NCI-H82 (cell line): ENCODE results near the gene ELK1.

Experiments used
- DNase-seq: peaks from one replicate; lab custom pipeline; 2025; lab: John Stamatoyannopoulos, UW

ELK1 gene

DNA sequence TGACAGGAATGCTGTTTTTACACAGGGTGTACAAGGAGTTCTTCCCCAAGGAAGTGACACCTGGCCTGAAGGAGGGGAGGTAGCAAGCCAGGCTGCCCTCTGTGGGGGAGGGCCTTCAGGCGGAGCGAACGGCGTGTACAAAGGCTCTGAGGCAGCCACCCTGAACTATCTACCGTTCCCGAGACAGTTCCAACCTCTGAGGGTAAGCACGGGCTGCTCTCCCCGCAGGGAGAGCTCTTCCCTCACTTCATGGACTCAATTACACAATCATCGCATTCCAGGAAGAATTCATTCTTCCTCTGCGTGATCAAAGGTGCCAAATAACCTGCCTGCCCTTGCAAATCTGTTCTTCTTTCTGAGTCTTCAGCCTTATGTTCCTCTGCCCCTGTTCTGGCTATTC lies 4.8 kb downstream of the ELK1 start:
- no peak for DNase-seq

DNA sequence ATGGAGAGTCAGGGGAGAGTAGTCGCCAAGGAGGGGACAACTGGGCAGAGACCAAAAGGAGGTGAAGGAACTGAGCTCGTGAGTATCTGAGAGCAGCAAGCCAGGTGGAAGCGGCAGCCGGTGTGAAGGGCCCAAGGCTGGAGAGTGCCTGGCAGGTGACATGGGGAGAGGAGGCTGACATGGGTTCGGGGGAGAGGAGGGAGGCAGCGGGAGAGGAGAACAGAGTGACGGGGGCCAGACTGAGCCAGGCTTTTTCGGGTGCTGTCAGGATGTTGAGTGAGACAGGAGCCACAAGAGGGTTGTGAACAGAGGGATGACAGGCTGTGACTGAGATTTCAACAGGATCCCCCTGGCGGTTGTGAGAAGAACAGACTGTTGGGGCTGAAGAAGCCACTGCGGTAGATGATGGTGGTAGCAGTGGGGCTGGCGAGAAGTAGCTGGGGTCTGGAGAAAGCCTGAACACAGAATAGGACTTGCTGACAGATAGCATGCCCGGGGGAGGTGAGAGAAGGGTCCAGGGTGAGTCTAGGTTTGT lies 5.7 kb downstream of the ELK1 start:
- peak; percentile 51 for DNase-seq

DNA sequence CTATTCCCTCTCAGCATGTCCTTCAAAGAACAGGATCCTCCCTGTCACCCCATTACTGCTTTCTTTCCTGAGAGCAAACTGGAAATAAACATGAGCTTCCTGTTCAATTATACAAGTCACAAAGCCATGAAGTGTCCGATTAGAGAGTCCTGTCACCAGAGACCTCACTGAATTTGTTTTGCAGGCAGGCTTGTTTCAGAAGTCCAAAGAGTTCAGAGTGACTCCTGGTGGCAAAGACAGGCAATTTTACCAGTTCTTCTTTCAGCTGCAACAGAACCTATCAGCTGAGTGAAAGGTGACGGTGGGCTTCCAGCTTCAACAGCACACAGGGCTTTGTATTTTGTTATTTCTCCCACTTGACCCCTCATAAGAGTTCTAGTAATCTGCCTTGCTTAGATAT lies 6.4 kb downstream of the ELK1 start:
- DNase-seq = no peak

DNA sequence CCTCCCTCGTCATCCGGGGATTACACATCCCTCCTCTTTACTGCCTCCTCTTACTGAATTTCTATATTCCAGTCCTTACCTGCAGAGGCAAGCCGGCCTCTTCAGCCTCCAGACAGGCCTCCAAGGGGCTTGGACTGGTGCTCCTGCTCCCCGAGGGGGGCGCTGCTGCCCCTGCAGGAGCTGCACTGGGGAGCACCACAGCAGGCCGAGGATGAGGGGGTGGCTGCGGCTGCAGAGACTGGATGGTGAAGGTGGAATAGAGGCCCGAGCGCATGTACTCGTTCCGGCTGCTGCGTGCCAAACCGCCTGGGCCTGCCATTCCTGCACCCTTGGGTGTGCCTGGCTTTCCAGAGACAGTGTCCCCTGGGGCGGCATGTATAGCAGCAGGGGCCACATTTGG lies 11.5 kb downstream of the ELK1 start:
- no peak for DNase-seq

DNA sequence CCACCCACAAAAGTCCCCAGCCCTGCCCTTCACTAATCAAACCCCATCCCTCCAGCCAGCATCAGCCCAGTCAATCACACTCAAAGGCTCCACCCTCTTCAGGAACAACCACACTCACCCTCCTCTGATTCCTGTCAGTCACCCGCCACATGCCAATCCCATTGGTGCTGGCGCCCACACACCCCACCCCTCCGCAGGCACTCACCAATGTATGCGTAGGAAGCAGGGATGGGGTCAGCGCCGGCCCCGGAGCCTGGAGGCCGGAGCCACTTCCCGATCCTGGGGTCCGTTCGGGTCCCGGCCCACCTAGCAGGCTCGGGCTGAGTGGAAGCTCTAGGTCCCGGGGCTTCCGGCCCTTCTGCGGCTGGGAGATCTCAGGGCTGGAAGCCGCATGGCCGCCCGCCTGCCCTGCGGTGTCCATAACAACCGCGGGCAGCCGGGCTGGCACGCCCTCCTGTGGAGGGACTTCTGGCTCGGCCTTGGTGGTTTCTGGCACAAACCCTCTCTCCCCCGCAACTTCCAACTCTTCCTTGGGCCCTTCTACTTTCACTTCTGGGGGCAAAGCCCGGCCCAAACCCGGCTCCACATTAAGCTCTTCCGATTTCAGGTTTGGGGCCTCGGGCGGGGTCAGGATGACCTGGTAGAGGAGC lies 12.7 kb downstream of the ELK1 start:
- DNase-seq = peak; percentile 3

DNA sequence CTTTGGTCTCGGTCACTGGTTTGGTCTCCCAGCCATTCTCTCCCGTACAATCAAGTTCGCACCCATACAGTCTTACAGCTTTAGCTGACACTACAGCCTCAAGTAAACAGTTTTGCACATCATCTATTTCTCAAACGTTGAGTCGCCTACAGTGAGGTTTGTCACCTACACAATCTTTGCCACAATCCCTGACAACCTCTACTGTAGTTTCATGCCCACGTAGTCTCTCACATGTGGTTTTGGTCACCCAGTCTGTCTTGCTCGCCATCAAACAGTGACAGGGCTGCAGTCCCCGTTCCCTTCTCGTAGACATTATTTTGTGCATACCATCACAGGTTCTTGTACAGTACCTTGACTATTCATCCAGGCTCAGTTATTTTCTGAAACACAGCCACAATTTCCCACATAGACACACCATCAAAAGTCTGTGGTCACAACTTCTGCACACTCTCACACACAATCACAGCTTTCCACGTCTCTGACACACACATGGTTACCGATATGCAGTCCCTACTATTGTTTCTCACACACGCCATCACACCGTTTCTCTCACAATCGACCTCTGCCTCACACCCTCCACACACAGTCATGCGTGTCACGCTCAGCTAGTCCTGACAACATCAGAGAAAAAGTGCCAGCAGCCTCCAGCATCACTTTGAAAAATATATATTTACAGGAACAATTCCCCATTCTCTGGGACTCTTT lies 15.3 kb downstream of the ELK1 start:
- no peak for DNase-seq

DNA sequence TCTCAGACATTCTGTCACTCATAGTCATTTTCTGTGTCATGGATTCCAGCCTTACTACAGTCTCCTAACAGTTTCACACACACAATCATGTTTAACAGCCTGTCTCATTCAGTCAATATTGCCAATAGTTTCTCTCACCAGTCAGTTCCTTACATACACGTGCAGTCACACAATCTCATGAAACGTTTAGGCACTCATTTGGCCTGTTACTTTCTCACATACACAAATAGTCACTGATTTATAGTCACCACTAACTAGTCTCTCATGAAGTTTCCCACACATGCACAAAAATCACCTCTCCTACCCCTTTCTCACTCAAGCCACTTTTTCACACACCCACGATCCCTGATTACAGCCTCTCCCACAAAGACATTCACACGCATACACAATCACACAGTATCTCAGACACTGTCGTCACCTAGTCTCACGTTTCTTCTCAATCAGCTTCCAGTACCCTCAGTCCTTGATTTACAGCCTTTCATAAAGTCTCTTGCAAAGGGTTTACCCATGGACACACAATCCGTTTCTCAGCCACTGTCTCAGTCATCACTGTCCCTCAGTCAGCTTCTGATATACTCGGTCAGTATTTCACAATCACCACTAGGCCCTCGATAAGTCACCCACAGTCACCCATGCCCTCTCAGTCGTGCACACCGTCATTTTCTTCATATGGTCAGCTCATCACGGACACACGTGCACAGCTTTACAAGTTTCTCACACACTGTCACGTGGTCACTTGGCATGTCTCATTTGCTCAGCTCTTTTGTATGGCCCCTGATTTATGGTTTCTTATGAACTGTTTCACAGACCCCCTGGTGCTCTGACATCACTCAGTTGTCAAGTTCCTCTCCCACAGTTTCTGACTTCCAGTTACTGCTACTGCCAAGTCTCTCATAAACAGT lies 16.4 kb downstream of the ELK1 start:
- no peak for DNase-seq

DNA sequence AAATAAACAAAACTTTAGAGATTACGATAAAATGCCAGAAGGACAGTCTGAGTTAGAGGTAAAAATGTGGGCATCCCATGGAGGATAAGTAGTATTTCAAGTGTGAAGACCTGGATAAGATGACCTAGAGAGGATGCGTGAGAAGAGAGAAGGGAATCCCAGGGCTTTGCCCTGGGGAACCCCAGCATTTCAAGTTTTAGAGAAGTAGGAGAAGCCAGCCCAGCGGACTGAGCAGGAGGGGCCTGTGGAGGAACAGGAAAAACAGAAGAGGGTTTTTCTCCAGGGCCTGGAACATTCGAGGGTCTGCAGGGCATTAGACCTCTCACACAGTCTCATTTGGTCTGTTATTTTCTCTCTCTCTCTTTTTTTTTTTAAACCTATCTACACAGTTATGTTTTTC lies 17.7 kb downstream of the ELK1 start:
- DNase-seq = no peak

DNA sequence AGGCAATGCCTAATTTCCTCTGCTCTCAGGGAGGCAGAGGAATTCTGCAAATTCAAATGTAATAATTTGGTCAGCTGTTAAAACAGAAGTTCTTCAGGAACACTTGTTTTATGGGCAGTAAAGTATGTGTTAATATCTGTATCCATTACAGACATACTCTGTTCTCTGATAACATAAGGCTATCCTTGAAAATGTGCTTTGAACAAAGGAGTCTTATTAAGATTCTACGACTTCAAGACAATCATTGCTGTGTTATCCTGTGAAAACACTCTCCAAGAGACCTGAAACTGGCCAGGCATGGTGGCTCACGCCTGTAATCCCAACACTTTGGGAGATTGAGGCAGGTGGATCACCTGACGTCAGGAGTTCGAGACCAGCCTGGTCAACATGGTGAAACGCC lies 18.7 kb downstream of the ELK1 start:
- DNase-seq = no peak

DNA sequence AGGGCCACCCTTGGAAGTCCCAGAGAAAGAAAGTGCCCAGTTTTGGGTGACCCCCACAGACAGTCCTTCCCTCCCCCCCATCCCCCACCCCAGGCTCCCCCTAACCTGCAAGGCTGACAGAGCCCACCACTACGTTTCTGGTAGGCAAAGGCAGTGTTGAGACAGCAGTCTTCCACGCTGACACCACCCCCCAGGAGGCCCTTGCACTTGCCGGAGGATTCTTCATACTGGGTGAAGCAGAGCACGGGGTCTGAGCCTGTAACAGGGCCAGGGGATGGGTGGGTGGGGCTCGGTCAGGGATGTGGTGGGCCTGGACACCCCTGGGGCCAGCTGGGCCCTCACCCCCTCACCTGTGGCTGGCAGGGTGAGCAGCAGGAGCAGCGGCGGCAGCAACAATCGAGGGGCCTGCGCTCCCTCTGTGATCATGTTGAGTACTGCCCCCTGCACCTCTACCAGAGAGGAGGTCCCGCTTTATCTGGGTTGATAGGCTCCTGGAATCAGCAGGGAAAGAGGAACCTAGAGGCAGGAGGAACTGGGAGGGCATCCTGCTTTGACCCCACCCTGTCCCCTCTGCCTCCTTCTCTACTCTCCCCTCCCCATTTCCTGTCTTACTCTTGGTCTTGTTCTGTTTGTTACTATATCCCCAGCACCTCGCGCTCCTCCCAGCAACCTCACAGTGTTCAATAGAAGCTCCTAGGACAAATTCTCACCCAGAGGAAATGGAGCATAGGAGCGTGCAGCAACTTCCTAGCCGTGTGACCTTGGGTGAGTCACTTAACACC lies 20.8 kb downstream of the ELK1 start, which contains the start of gene CFP:
Gene CFP (minus strand): TSS at position 512 of the 782 bp plus-strand sequence. CDS start 86 bp downstream, at position 426.
- no peak for DNase-seq

DNA sequence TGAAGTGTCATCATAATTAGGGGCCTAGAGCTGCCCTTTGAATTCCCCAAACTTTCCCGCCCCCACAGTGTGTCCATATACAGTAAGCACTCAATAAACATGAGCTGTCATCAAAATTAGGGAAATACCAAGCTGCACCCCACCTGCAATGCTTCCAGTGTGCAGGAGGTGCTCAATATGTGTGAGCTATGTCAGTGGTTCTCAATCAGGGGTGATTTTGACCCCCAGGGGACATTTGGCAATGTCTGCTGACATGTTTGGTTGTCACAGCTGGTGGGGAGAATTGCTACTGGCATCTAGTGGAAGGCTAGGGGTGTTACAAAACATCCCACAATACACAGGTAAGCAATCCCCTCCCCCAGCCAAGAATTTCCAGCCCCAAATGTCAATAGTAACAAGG lies 21.4 kb downstream of the ELK1 start:
- peak; percentile 3 for DNase-seq

DNA sequence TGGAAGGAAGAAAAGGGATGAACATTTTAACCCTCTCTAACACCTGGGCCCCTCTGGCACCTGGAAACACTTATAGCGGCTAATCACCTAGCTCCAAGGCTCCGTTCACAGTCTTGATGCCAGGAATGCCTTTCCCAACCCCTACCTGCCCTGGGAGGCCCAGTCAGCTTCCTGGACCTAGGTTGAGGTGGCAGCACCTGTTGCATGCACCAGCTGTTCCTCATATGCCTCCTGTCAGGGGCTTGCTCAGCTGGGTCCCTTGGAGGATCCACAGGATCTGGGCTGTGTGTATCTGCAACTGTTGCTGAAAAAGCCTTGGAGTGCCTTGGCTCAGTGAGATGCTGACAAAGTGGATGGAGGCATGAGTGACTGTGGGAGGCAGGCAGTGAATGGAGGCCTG lies 25.0 kb downstream of the ELK1 start:
- DNase-seq = peak; percentile 36

DNA sequence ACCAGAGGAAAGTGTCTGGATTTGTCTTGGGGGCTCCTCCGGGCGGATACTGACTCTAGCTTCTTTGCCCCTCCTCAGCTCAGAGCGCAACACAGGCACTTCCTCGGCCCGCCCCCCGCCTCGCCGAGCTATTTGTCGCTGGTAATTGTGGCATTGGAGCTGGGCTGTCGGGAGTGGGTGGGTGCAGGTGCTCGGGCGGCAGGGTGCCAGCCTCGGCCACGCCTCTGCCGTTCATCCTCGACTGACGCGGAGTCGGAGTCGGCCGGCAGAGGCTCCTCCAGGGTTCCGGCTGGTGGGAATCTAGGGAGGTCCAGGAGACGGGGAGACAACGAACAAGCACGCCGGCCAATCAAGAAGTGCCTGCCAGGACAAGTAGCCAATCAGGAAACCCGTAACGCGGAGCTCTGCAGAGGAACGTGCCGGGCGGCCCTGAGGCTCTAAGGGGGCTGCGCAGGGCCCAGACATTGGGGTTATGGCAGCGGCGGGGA lies 26.8 kb downstream of the ELK1 start:
- peak; percentile 92 for DNase-seq

DNA sequence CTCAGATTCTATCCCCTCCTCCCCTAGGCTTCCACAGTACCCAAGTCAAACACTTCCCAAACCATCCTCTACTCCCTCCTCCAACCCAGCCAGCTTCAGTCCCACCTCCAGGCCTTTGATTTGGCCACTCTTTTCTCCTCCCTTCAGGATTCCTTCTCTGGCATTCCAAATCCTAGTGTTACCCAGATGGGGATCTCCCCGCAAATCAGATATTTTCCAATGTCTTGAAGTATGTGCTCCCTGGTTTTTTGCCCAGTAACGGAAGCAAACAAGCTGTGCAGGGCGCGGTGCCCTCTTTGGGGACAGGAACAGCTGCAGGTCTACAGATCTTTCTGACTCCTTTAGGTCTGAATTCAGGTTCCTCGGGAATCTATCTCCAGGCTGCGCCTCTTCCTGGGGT lies 28.5 kb downstream of the ELK1 start:
- DNase-seq = no peak

DNA sequence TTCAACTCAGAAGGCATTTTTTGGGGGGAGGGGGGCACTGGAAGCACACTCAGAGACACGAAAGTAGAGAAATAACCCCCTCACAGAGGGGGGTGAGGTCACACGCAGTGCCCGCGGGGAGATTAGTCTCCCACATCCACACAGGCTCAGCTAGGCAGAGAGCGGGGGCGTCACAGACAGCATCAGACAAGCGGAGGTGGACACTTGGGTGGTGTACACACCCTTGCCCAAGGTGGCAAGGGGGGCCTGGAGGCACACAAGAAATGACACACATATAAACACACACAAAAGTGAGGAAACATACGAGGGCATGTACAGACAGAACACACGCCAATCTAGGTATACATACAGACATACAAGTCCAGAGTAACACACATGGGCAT lies 30.1 kb downstream of the ELK1 start:
- no peak for DNase-seq

DNA sequence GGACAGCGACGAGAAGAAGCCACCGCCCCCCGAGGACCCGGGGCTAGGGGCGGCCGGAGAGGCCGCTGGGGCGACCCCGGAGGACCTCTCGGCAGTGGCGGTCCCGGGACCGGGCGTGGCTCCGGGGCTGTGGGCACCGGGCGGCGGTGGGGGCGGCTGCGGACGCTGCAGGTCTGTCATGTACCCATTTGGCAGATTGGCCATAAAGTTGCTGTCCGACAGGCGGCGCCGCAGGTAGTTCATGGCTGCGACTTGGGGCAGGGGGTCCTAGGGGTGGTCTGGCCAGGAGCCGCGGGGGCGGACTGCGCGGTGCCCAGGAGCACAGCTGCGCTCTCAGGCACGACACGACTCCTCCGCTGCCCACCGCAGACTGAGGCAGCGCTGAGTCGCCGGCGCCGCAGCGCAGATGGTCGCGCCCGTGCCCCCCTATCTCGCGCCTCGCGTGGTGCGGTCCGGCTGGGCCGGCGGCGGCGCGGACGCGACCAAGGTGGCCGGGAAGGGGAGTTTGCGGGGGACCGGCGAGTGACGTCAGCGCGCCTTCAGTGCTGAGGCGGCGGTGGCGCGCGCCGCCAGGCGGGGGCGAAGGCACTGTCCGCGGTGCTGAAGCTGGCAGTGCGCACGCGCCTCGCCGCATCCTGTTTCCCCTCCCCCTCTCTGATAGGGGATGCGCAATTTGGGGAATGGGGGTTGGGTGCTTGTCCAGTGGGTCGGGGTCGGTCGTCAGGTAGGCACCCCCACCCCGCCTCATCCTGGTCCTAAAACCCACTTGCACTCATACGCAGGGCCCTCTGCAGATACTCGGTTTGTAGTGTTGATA lies 30.7 kb downstream of the ELK1 start, which contains the start of gene SYN1:
Gene SYN1 (minus strand): TSS at position 372 of the 817 bp plus-strand sequence. CDS start 129 bp downstream, at position 243.
- DNase-seq = peak; percentile 90

DNA sequence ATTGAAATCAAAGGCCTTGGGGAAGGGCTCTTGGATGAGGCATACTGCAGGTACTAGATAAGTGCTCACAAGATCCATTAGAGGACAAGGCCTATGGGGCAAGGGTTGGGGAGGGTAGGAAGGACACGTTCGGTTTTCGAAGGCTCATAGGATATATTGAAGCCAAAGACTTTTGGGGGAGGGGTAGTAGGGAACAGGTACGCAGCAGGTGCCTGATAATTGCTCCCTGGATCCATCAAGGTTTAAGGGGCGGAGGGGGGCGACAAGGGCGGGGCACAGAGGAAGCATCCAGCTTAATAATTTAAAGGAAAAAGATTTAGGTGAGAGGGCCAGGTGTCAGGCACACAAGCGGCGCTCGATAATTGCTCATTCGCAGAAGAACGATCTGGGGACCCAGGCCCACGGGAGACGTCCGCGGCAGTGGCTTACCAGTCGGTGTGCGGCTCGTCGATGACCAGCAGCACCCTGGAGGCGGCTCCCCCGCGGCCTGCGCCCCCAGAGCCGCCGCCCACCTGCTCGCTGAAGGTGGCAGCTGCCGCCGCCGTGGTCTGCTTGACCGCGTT lies 31.4 kb downstream of the ELK1 start:
- DNase-seq = no peak

DNA sequence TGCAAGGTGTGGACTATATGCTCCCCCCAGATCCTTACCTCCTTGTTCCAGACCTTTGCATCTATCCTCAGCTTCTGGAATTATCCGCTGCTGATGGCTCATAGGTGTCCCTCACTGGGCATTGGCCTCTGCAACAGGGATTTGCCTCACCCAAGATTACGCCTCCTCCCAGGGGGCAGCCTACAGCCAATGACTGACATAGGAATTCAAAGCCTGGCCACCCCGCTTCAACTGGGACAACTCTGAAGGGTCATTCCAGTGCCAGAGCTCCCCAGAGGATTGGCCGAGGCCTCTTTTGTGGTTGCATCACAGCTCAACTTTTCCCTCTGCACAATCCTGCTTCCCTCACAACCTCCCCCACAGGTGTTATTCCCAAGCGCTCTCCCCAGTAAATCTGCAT lies 35.7 kb downstream of the ELK1 start:
- no peak for DNase-seq

DNA sequence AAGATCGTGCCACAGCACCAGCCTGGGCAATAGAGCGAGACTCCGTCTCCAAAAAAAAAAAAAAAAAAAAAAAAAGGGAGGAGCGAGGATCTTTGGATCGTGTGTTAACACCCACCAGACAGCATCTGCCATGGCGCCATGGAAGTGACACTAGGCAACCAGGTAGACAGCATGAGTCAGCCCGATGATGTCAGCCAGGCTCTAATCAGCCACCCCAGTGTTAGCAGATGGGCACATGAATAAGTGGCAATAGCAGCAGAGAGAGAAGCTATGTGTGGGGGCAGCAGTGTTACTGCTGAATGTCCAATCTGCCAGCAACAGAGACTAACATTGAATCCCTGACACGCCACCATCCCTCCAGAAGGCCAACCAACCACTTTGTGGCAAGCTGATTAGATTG lies 37.3 kb downstream of the ELK1 start:
- peak; percentile 20 for DNase-seq

DNA sequence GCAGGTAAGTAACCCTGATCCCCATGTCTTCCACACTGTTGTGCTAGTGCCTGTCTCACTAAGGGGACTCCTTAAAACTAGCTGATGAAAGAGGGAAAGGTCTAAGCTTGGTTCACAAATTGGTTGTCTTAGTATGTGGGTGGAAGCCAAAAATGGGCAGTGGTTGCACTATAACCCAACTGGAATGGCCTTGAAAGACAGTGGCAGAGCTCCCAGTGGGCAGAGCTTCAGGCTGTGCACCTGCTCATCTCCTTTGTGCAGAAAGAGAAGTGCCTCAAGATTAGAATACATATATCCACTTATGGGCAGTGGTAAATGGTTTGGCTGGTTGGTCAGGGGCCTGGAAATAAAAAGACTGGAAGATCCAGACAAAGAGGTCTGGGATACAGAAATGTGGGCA lies 37.9 kb downstream of the ELK1 start:
- no peak for DNase-seq
